ENCODE data around the gene CHRD.
A peak's percentile ranks its signal among the peaks of the same experiment; 100 is the strongest.
"Not testable (repeated sequence)": the region's sequence is repeated elsewhere in the genome, so short reads cannot be mapped to it uniquely, and the experiment has no call there.

Gene CHRD

GRCh38 chr3:184379358-184380184 is at the start of gene CHRD:
TSS of gene CHRD (plus strand) at chr3:184380054. CDS start at chr3:184380319, 265 bp downstream.
- DNase-seq (ENCODE audit: low read depth in 1 of 2, low spot score in 1 of 2) = no peak

- DNase-seq (ENCODE audit: low read depth in 1 of 2, low spot score in 1 of 2) = no peak
These were observed 47.3 kb upstream of the CHRD start for GRCh38 chr3:184332370-184333090.

GRCh38 chr3:184333190-184333589 is 46.7 kb upstream of the CHRD start:
- no peak for DNase-seq (ENCODE audit: low read depth in 1 of 2, low spot score in 1 of 2)

- DNase-seq (ENCODE audit: low read depth in 1 of 2, low spot score in 1 of 2) = no peak
These were observed 46.2 kb upstream of the CHRD start for GRCh38 chr3:184333700-184334099.

GRCh38 chr3:184334470-184335158 is 45.2 kb upstream of the CHRD start:
- DNase-seq (ENCODE audit: low read depth in 1 of 2, low spot score in 1 of 2) = no peak

GRCh38 chr3:184335291-184335660 is 44.6 kb upstream of the CHRD start:
- no peak for DNase-seq (ENCODE audit: low read depth in 1 of 2, low spot score in 1 of 2)

GRCh38 chr3:184335661-184336546 is 44.0 kb upstream of the CHRD start:
- DNase-seq (ENCODE audit: low read depth in 1 of 2, low spot score in 1 of 2) = peak; percentile 77 to 86

- no peak for DNase-seq (ENCODE audit: low read depth in 1 of 2, low spot score in 1 of 2)
These were observed 43.1 kb upstream of the CHRD start for GRCh38 chr3:184336547-184337398.

GRCh38 chr3:184337399-184337714 is 42.5 kb upstream of the CHRD start, which contains the start of gene FAM131A:
TSS of gene FAM131A (plus strand) at chr3:184337600. CDS start at chr3:184337631, 31 bp downstream.
- DNase-seq (ENCODE audit: low read depth in 1 of 2, low spot score in 1 of 2) = no peak

GRCh38 chr3:184337981-184338380 is 41.9 kb upstream of the CHRD start:
- DNase-seq (ENCODE audit: low read depth in 1 of 2, low spot score in 1 of 2) = no peak

GRCh38 chr3:184338511-184338945 is 41.3 kb upstream of the CHRD start:
- no peak for DNase-seq (ENCODE audit: low read depth in 1 of 2, low spot score in 1 of 2)

GRCh38 chr3:184339001-184339400 is 40.9 kb upstream of the CHRD start:
- no peak for DNase-seq (ENCODE audit: low read depth in 1 of 2, low spot score in 1 of 2)

- DNase-seq (ENCODE audit: low read depth in 1 of 2, low spot score in 1 of 2) = not testable (repeated sequence)
These were observed 40.3 kb upstream of the CHRD start for GRCh38 chr3:184339451-184340135.

GRCh38 chr3:184341925-184342324 is 37.9 kb upstream of the CHRD start:
- no peak for DNase-seq (ENCODE audit: low read depth in 1 of 2, low spot score in 1 of 2)

GRCh38 chr3:184343200-184343876 is 36.5 kb upstream of the CHRD start:
- DNase-seq (ENCODE audit: low read depth in 1 of 2, low spot score in 1 of 2) = no peak

GRCh38 chr3:184344579-184345316 is 35.1 kb upstream of the CHRD start:
- DNase-seq (ENCODE audit: low read depth in 1 of 2, low spot score in 1 of 2) = no peak

- no peak for DNase-seq (ENCODE audit: low read depth in 1 of 2, low spot score in 1 of 2)
These were observed 34.3 kb upstream of the CHRD start for GRCh38 chr3:184345317-184346144.

Measured in stimulated activated CD4-positive, alpha-beta T cell treated with anti-CD3 and anti-CD28 coated beads, Interleukin-15, amount 100 ng/mL, for 1 hour (primary cell).